Measurements from ENCODE around the gene CMKLR1.

DNA sequence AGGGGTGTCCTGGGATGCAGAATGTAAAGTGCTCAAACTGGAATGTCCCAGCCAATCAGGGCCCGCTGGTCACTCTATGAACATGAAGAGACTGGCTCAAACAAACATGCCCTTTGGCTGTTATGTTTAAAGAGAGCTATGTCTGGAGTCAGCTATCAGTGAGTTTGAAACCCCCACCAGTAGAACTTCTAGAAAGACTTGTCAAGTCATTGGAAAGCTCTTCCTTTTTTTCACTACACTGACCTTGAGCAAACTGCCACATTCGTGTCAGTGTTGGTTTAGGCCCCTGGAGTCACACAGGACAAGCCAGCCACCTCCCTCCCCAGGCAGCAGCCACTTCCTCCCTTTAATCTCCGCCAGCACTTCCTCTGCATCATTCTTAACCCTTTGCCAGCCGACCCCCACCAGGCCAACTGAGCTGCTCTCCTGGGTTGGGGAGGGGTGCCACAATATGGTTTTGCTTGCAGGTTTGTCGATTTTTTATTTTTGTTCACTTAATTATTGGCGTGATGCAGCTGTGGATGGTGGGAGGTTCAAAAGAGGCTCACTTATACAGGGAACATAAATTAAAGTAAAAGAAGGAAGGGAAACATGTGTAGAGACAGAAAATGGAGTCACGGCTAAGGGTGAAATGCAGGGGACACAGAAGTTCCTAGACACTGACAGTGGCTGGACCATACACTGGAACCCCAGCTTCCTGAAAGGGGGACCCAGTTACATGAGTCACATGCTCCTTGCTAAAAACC lies 25.3 kb downstream of the CMKLR1 start:
- TF ChIP-seq, protein P1, sequence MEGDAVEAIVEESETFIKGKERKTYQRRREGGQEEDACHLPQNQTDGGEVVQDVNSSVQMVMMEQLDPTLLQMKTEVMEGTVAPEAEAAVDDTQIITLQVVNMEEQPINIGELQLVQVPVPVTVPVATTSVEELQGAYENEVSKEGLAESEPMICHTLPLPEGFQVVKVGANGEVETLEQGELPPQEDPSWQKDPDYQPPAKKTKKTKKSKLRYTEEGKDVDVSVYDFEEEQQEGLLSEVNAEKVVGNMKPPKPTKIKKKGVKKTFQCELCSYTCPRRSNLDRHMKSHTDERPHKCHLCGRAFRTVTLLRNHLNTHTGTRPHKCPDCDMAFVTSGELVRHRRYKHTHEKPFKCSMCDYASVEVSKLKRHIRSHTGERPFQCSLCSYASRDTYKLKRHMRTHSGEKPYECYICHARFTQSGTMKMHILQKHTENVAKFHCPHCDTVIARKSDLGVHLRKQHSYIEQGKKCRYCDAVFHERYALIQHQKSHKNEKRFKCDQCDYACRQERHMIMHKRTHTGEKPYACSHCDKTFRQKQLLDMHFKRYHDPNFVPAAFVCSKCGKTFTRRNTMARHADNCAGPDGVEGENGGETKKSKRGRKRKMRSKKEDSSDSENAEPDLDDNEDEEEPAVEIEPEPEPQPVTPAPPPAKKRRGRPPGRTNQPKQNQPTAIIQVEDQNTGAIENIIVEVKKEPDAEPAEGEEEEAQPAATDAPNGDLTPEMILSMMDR (IDR thresholded peaks at IDR 0.05) = no peak
- TF ChIP-seq POLR2A (IDR thresholded peaks at IDR 0.05; ENCODE audit: low read depth) = no peak
- TF ChIP-seq EP300 (IDR thresholded peaks at IDR 0.05) = no peak
